Suprapubic skin (tissue), 4 donors: ENCODE data around the gene AKAP8L. TPM values are rescaled to one million over a fixed set of nuclear protein-coding genes. Genes with fewer than 3 reads are reported as not detected.

Experiments
- DNase-seq, 2 donors: peaks; one replicate each; pipeline ENCODE4 v3.0.0-alpha.2; 2019; ENCODE audit warnings: low spot score in 2 of 2
- H3K27ac ChIP-seq: fragments of 200-600 bp; sonication (generic); one replicate; pipeline ENCODE4 v1.5.1; 2019
- H3K27me3 ChIP-seq: fragments of 200-600 bp; sonication (generic); one replicate; pipeline ENCODE4 v1.5.1; 2019
- H3K36me3 ChIP-seq: fragments of 200-600 bp; sonication (generic); one replicate; pipeline ENCODE4 v1.5.1; 2019
- H3K4me1 ChIP-seq: fragments of 200-600 bp; sonication (generic); one replicate; pipeline ENCODE4 v1.5.1; 2019
- H3K4me3 ChIP-seq: fragments of 200-600 bp; sonication (generic); one replicate; pipeline ENCODE4 v1.5.1; 2019; ENCODE audit warnings: mild to moderate bottlenecking
- H3K9me3 ChIP-seq: fragments of 200-600 bp; sonication (generic); one replicate; pipeline ENCODE4 v1.5.1; 2019
- CTCF ChIP-seq, 2 donors: fragments of 200-600 bp in 1 of 2; fragments of 450-650 bp in 1 of 2; sonication (generic) in 1 of 2; IDR thresholded peaks; one replicate each; pipeline ENCODE4 v1.5.1; 2016 to 2019; ENCODE audit warnings: antibody characterized with exemption in 2 of 2, mild to moderate bottlenecking in 1 of 2, moderate library complexity in 1 of 2
- EP300 ChIP-seq: sonication (generic); formaldehyde crosslinking; IDR thresholded peaks from one replicate; pipeline ENCODE4 v1.6.1; 2017; ENCODE audit warnings: antibody characterized with exemption
- POLR2A ChIP-seq, 2 donors: fragments of 450-650 bp; IDR thresholded peaks; one replicate each; pipeline ENCODE4 v1.6.1; 2017; ENCODE audit warnings: antibody characterized with exemption in 2 of 2, mild to moderate bottlenecking in 2 of 2, moderate library complexity in 2 of 2
- POLR2AphosphoS5 ChIP-seq, 3 donors: sonication (generic); formaldehyde crosslinking; IDR thresholded peaks; one replicate each; pipeline ENCODE4 v1.6.1; 2017; ENCODE audit warnings: antibody characterized with exemption in 3 of 3
- WGBS: methylation state at CpG from one replicate; pipeline ENCODE4 v1.1.5; 2018; 5-methylcytosine and 5-hydroxymethylcytosine counted together
- total RNA-seq, 4 donors: library from RNA; depleted of rRNA; stranded (reverse); fragments of >200 nt; gene quantifications; one replicate each; pipeline ENCODE4 v1.1.0, GENCODE V29; 2016

The AKAP8L gene
- total RNA-seq, 4 donors from 2014 or later, result 97.5 to 259 (median 118) TPM

GRCh38 chr19:15429825-15430467 lies 11.2 kb upstream of the AKAP8L start:
- no peak for TF ChIP-seq POLR2A (IDR thresholded peaks at IDR 0.05)
- TF ChIP-seq POLR2AphosphoS5 (IDR thresholded peaks at IDR 0.05), result no peak
- no peak for TF ChIP-seq CTCF (IDR thresholded peaks at IDR 0.05)
- TF ChIP-seq EP300, result no peak
- peak overlapping the region; percentile 95 for H3K4me3 ChIP-seq
- no peaks in the 10 kb centered on the region for H3K9me3 ChIP-seq
- 76% methylated on average over 7 of the region's 24 CpGs for WGBS
- no peaks in the 10 kb centered on the region for H3K27me3 ChIP-seq
- DNase-seq, result peak in 1 of 2 donors; percentile 65
- H3K27ac ChIP-seq, result no peak overlapping the region
- H3K36me3 ChIP-seq, result peaks cover 50% of the 10 kb centered on the region
- H3K4me1 ChIP-seq, result peaks cover 38% of the 10 kb centered on the region

GRCh38 chr19:15428956-15429824 lies 10.4 kb upstream of the AKAP8L start:
- peaks cover 57% of the 10 kb centered on the region for H3K36me3 ChIP-seq
- no peak for TF ChIP-seq CTCF (IDR thresholded peaks at IDR 0.05)
- no peak for TF ChIP-seq EP300
- TF ChIP-seq POLR2A (IDR thresholded peaks at IDR 0.05), result no peak
- TF ChIP-seq POLR2AphosphoS5 (IDR thresholded peaks at IDR 0.05), result no peak
- H3K4me3 ChIP-seq, result no peak overlapping the region
- peak in 1 of 2 donors; percentile 72 for DNase-seq
- peaks cover 38% of the 10 kb centered on the region for H3K4me1 ChIP-seq
- no peaks in the 10 kb centered on the region for H3K9me3 ChIP-seq
- no peaks in the 10 kb centered on the region for H3K27me3 ChIP-seq
- no peak overlapping the region for H3K27ac ChIP-seq
- WGBS, result 88% methylated on average over 13 of the region's 22 CpGs

GRCh38 chr19:15427991-15428471 lies 9.2 kb upstream of the AKAP8L start:
- Histone ChIP-seq H3K27ac (no peak overlapping the region), H3K36me3 (peaks cover 69% of the 10 kb centered on the region), H3K27me3 (no peaks in the 10 kb centered on the region), H3K4me1 (peaks cover 32% of the 10 kb centered on the region), H3K4me3 (no peak overlapping the region), H3K9me3 (no peaks in the 10 kb centered on the region)
- no peak for DNase-seq
- TF ChIP-seq EP300 (no peak), POLR2AphosphoS5 (IDR thresholded peaks at IDR 0.05) (no peak), CTCF (IDR thresholded peaks at IDR 0.05) (no peak), POLR2A (IDR thresholded peaks at IDR 0.05) (no peak)
- 91% methylated on average over 8 of the region's 35 CpGs for WGBS

- Histone ChIP-seq H3K27me3 (no peaks in the 10 kb centered on the region), H3K27ac (no peak overlapping the region), H3K4me3 (no peak overlapping the region), H3K36me3 (peaks cover 76% of the 10 kb centered on the region), H3K9me3 (no peaks in the 10 kb centered on the region), H3K4me1 (peaks cover 31% of the 10 kb centered on the region)
- 97% methylated on average over 24 of the region's 25 CpGs for WGBS
- DNase-seq, result no peak
- TF ChIP-seq EP300 (no peak), POLR2A (IDR thresholded peaks at IDR 0.05) (no peak), CTCF (IDR thresholded peaks at IDR 0.05) (no peak), POLR2AphosphoS5 (IDR thresholded peaks at IDR 0.05) (no peak)
Measured at GRCh38 chr19:15427350-15427700, 8.5 kb upstream of the AKAP8L start.
